Measurements from ENCODE around the gene LRRC4C. TPM values are rescaled to one million over a fixed set of nuclear protein-coding genes. Genes with fewer than 3 reads are reported as not detected.

The LRRC4C gene
- total and polyA plus RNA-seq, 10 of the 15 experiments (the other 5 are each of a cell fraction or from before 2014, with no cell fraction given), result 1.5 TPM; not detected in 9

DNA sequence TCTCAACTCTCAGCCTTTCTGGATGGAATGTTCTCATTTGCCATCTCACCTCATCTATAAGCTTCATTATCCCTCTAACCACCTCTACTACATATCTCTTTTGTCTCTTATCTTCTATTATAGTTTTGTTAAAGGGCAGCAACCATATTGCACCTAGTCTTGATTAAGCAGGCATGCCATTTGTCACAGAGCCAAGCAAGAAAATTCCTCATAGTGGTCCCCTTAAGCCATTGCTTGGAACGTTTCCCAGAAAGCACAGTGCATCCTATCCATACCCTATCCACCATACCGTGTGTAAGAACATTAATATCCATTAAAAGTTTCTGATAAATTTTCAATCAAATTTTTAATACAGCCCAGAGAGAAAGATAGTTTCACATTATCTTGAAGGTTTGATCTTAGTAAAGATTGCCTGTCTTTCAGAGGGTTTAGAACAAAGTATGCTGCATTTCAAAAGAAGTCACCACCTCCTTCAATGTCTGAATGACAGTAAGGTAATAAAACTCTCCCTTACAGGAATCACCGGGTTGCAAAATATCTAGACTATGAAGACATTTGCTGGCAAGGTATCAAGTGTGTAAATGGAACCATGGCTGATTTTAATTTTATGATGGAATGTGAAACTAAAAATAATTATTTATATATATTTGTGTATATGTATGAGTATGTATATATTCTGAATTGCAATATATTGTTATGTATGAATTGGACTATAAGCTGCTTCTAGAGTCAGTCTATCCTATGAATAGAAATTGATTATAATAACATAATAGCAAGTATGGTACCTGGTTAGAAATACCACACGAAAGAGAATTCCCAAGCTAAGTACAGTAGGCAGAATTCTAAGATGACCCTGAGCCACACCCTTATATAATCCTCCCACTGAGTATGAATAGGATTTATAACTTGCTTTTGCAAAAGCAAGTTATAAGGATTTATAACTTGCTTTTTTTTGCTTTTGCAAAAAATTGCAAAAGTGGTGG is 1296.3 kb downstream of the LRRC4C start:
- Histone ChIP-seq H3K36me3 (ENCODE audit: control insufficient read depth in 2 of 2, insufficient read depth in 2 of 2, low read length in 1 of 2) (no peaks in the 10 kb centered on the region), H3K27ac (ENCODE audit: control insufficient read depth, insufficient read depth) (no peak overlapping the region), H3K9ac (ENCODE audit: control insufficient read depth, insufficient read depth, low read length) (no peak overlapping the region), H4K20me1 (ENCODE audit: control insufficient read depth, insufficient read depth) (no peaks in the 10 kb centered on the region), H3K79me2 (ENCODE audit: control insufficient read depth, insufficient read depth, low read length) (no peaks in the 10 kb centered on the region), H3K4me2 (ENCODE audit: control insufficient read depth, insufficient read depth) (no peak overlapping the region), H3K27me3 (replicated peaks in 1 of 2; ENCODE audit: control insufficient read depth in 2 of 2, insufficient read depth in 2 of 2, low read length in 1 of 2) (no peaks in the 10 kb centered on the region), H3K9me3 (replicated peaks; ENCODE audit: control insufficient read depth, insufficient read depth, low read length) (no peaks in the 10 kb centered on the region), H3K4me3 (no peak overlapping the region), H2AFZ (ENCODE audit: control insufficient read depth, low read depth, low read length) (no peak overlapping the region), H3K4me1 (ENCODE audit: control insufficient read depth, insufficient read depth, low read length) (no peaks in the 10 kb centered on the region)
- TF ChIP-seq ATF7 (IDR thresholded peaks at IDR 0.05; ENCODE audit: low read depth), result no peak
- TF ChIP-seq POLR2AphosphoS5 (IDR thresholded peaks at IDR 0.05; ENCODE audit: low read length), result no peak
- no peak for TF ChIP-seq SREBF1 (IDR thresholded peaks at IDR 0.05; ENCODE audit: low read length)
- no peak for TF ChIP-seq CBX3 (IDR thresholded peaks at IDR 0.05; ENCODE audit: borderline replicate concordance, low read depth)
- no peak for TF ChIP-seq EP300 (IDR thresholded peaks at IDR 0.05; ENCODE audit: borderline replicate concordance in 1 of 2, control insufficient read depth in 1 of 2, low read depth in 2 of 2, low read length in 2 of 2)
- no peak for TF ChIP-seq SUPT20H (IDR thresholded peaks at IDR 0.05; ENCODE audit: borderline replicate concordance, control insufficient read depth, low read depth, low read length)
- TF ChIP-seq TCF3 (IDR thresholded peaks at IDR 0.05; ENCODE audit: borderline replicate concordance, insufficient read depth, low read depth, low read length), result no peak
- TF ChIP-seq ASH2L (IDR thresholded peaks at IDR 0.05; ENCODE audit: borderline replicate concordance, low read depth), result no peak
- TF ChIP-seq NRF1 (conservative IDR thresholded peaks at IDR 0.05; ENCODE audit: low read depth, low read length), result no peak
- no peak for TF ChIP-seq ZBTB33 (IDR thresholded peaks at IDR 0.05)
- TF ChIP-seq IKZF1 (conservative IDR thresholded peaks at IDR 0.05), result no peak
- no peak for TF ChIP-seq KLF5 (IDR thresholded peaks at IDR 0.05; ENCODE audit: partially characterized antibody)
- POLR2A ChIA-PET, result interaction anchor here (1.3 kb wide), 1 partner anchor 21 kb away, joined by 4 read pairs; no protein-coding TSS in a partner anchor
- 38% methylated on average over 4 of the region's 4 CpGs for WGBS (ENCODE audit: insufficient coverage, insufficient replicate concordance, low lambda C conversion rate, missing lambda C conversion rate)
- in situ Hi-C loops (cut with MboI), result no loop called here
- CTCF ChIA-PET, result interaction anchor here (1.1 kb wide), 1 partner anchor 118 kb away, joined by 4 read pairs; no protein-coding TSS in a partner anchor
- DNase-seq (ENCODE audit: low read depth, low spot score), result no peak
- intact Hi-C loops (cut with micrococcal nuclease; ENCODE audit: unreplicated experiment), result no loop called here
- RAD21 ChIA-PET (ENCODE audit: unreplicated experiment), result no interaction called here
- SMC1A ChIA-PET (ENCODE audit: uncharacterized antibody, unreplicated experiment), result interaction anchor here (1.6 to 1.9 kb wide), 2 partner anchors 20 to 131 kb away, joined by 4 to 7 read pairs; no protein-coding TSS in a partner anchor
- BruUV-seq (replicated peaks), result no TSS peak
- FAIRE-seq, result no peak
- ATAC-seq, result no peak
